Measurements from ENCODE around the gene TPCN1.

GRCh38 chr12:113194971-113195391, 26.3 kb upstream of the TPCN1 start:
- TF ChIP-seq IRF9 (CRISPR knock-in tag; IDR thresholded peaks at IDR 0.05; ENCODE audit: borderline replicate concordance) (no peak), KLF13 (CRISPR knock-in tag; IDR thresholded peaks at IDR 0.05) (no peak), CHCHD3 (CRISPR knock-in tag; IDR thresholded peaks at IDR 0.05) (no peak), CEBPB (IDR thresholded peaks at IDR 0.05; ENCODE audit: borderline replicate concordance, low read depth, low read length) (no peak)
